WTC11 (cell line): Measurements from ENCODE around the gene PHF12. TPM values are rescaled to one million over a fixed set of nuclear protein-coding genes. Genes with fewer than 3 reads are reported as not detected.

Experiments
- AR ChIP-seq: fragments of 250-450 bp; sonication (Bioruptor Pico); IDR thresholded peaks from 2 replicates; pipeline ENCODE4 v1.9.0; 2021; ENCODE audit warnings: mild to moderate bottlenecking
- IRF1 ChIP-seq: sonication (generic); formaldehyde crosslinking; IDR thresholded peaks from 2 replicates; pipeline ENCODE4 v1.8.0; 2023; ENCODE audit warnings: missing genetic modification reagents
- KAT7 ChIP-seq: sonication (generic); formaldehyde crosslinking; IDR thresholded peaks from 2 replicates; pipeline ENCODE4 v1.8.1; 2023; ENCODE audit warnings: missing genetic modification reagents, mild to moderate bottlenecking, borderline replicate concordance
- OVOL2 ChIP-seq: fragments of 250-450 bp; sonication (Bioruptor Pico); IDR thresholded peaks from 2 replicates; pipeline ENCODE4 v1.9.0; 2021; ENCODE audit warnings: mild to moderate bottlenecking, borderline replicate concordance
- RORB ChIP-seq: fragments of 250-450 bp; sonication (Bioruptor Pico); IDR thresholded peaks from 2 replicates; pipeline ENCODE4 v1.9.0; 2021; ENCODE audit warnings: mild to moderate bottlenecking
- TP53 ChIP-seq: sonication (generic); formaldehyde crosslinking; IDR thresholded peaks from 2 replicates; pipeline ENCODE4 v1.8.1; 2023; ENCODE audit warnings: mild to moderate bottlenecking, missing genetic modification reagents
- USF1 ChIP-seq: sonication (generic); formaldehyde crosslinking; IDR thresholded peaks from 2 replicates; pipeline ENCODE4 v1.8.0; 2022; ENCODE audit warnings: mild to moderate bottlenecking, missing genetic modification reagents
- ZBTB43 ChIP-seq: sonication (generic); formaldehyde crosslinking; IDR thresholded peaks from 2 replicates; pipeline ENCODE4 v1.8.1; 2023; ENCODE audit warnings: mild to moderate bottlenecking, missing genetic modification reagents
- ZNF138 ChIP-seq: sonication (generic); formaldehyde crosslinking; conservative IDR thresholded peaks from 2 replicates; pipeline ENCODE4 v1.8.1; 2022; ENCODE audit warnings: mild to moderate bottlenecking, moderate library complexity, missing genetic modification reagents
- ZNF219 ChIP-seq: sonication (generic); formaldehyde crosslinking; IDR thresholded peaks from 2 replicates; pipeline ENCODE4 v1.8.0; 2023; ENCODE audit warnings: missing genetic modification reagents, mild to moderate bottlenecking, borderline replicate concordance
- ZNF416 ChIP-seq: fragments of 250-450 bp; sonication (Bioruptor Pico); IDR thresholded peaks from 2 replicates; pipeline ENCODE4 v1.9.0; 2021; ENCODE audit warnings: mild to moderate bottlenecking, inconsistent platforms
- ZNF512 ChIP-seq: sonication (generic); formaldehyde crosslinking; IDR thresholded peaks from 2 replicates; pipeline ENCODE4 v1.8.1; 2022; ENCODE audit warnings: missing genetic modification reagents, borderline replicate concordance
- ZNF532 ChIP-seq: fragments of 250-450 bp; sonication (Bioruptor Pico); IDR thresholded peaks from 2 replicates; pipeline ENCODE4 v1.9.0; 2021; ENCODE audit warnings: mild to moderate bottlenecking, borderline replicate concordance
- total RNA-seq: library from RNA; stranded (reverse); gene quantifications from 3 replicates; pipeline ENCODE4 v1.2.3, GENCODE V29; 2021
- TF ChIP-seq, protein P1 (sequence below): fragments of 200-600 bp; IDR thresholded peaks from 2 replicates; pipeline ENCODE4 v1.8.0; 2022; ENCODE audit warnings: antibody characterized with exemption
- TF ChIP-seq, protein P2 (sequence below): sonication (generic); formaldehyde crosslinking; IDR thresholded peaks from 2 replicates; pipeline ENCODE4 v1.8.0; 2023; ENCODE audit warnings: mild to moderate bottlenecking, missing genetic modification reagents
- TF ChIP-seq, protein P3 (sequence below): sonication (generic); formaldehyde crosslinking; IDR thresholded peaks from 2 replicates; pipeline ENCODE4 v1.8.1; 2023; ENCODE audit warnings: mild to moderate bottlenecking, missing genetic modification reagents, moderate library complexity

PHF12 gene
- total RNA-seq, 1 experiment from 2014 or later: 69.8 TPM

DNA sequence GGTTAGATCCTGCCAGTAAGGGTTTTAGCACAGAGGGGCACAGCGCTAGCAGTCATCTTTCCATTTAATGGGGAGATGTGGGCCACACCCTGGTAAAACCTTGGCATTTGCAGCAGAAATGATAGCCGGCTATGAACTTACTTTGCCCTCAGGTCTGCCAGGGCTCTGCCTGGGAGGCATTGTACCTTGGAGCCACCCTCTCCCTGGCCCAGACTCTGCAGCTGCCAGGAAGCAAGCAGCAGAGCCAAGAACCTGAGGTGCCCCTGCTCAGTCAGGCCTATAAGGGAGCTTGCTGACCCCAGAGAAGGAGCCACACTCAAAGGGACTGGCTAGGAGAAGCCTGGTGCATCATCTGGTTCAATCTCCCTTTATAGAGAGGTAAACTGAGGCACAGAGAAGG is 23.7 kb upstream of the PHF12 start (continued):
- TF ChIP-seq ZNF532 (CRISPR knock-in tag) (no peak), RORB (CRISPR knock-in tag) (no peak), AR (no peak), ZNF138 (CRISPR knock-in tag) (no peak), TP53 (CRISPR knock-in tag) (no peak), KAT7 (CRISPR knock-in tag) (no peak), ZNF416 (CRISPR knock-in tag) (no peak), ZBTB43 (CRISPR knock-in tag) (no peak), USF1 (CRISPR knock-in tag) (no peak), ZNF219 (CRISPR knock-in tag) (no peak), ZNF512 (CRISPR knock-in tag) (no peak), OVOL2 (CRISPR knock-in tag) (no peak), IRF1 (CRISPR knock-in tag) (no peak)
- TF ChIP-seq, protein P1, sequence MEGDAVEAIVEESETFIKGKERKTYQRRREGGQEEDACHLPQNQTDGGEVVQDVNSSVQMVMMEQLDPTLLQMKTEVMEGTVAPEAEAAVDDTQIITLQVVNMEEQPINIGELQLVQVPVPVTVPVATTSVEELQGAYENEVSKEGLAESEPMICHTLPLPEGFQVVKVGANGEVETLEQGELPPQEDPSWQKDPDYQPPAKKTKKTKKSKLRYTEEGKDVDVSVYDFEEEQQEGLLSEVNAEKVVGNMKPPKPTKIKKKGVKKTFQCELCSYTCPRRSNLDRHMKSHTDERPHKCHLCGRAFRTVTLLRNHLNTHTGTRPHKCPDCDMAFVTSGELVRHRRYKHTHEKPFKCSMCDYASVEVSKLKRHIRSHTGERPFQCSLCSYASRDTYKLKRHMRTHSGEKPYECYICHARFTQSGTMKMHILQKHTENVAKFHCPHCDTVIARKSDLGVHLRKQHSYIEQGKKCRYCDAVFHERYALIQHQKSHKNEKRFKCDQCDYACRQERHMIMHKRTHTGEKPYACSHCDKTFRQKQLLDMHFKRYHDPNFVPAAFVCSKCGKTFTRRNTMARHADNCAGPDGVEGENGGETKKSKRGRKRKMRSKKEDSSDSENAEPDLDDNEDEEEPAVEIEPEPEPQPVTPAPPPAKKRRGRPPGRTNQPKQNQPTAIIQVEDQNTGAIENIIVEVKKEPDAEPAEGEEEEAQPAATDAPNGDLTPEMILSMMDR: no peak
- TF ChIP-seq, protein P2, sequence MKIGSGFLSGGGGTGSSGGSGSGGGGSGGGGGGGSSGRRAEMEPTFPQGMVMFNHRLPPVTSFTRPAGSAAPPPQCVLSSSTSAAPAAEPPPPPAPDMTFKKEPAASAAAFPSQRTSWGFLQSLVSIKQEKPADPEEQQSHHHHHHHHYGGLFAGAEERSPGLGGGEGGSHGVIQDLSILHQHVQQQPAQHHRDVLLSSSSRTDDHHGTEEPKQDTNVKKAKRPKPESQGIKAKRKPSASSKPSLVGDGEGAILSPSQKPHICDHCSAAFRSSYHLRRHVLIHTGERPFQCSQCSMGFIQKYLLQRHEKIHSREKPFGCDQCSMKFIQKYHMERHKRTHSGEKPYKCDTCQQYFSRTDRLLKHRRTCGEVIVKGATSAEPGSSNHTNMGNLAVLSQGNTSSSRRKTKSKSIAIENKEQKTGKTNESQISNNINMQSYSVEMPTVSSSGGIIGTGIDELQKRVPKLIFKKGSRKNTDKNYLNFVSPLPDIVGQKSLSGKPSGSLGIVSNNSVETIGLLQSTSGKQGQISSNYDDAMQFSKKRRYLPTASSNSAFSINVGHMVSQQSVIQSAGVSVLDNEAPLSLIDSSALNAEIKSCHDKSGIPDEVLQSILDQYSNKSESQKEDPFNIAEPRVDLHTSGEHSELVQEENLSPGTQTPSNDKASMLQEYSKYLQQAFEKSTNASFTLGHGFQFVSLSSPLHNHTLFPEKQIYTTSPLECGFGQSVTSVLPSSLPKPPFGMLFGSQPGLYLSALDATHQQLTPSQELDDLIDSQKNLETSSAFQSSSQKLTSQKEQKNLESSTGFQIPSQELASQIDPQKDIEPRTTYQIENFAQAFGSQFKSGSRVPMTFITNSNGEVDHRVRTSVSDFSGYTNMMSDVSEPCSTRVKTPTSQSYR (CRISPR knock-in tag): no peak
- TF ChIP-seq, protein P3, sequence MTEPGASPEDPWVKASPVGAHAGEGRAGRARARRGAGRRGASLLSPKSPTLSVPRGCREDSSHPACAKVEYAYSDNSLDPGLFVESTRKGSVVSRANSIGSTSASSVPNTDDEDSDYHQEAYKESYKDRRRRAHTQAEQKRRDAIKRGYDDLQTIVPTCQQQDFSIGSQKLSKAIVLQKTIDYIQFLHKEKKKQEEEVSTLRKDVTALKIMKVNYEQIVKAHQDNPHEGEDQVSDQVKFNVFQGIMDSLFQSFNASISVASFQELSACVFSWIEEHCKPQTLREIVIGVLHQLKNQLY (CRISPR knock-in tag): no peak
